Colonic mucosa (tissue), 4 donors: ENCODE results near the gene PRSS12. TPM values are rescaled to one million over a fixed set of nuclear protein-coding genes. Genes with fewer than 3 reads are reported as not detected.

Experiments used
- DNase-seq: peaks from one replicate; pipeline ENCODE4 v3.0.0-alpha.2; 2020
- H3K27ac ChIP-seq: fragments of 200-600 bp; one replicate; pipeline ENCODE4 v1.8.0; 2021
- H3K27me3 ChIP-seq: fragments of 200-600 bp; one replicate; pipeline ENCODE4 v1.8.0; 2021
- H3K36me3 ChIP-seq: fragments of 200-600 bp; one replicate; pipeline ENCODE4 v1.8.0; 2021
- H3K4me1 ChIP-seq: fragments of 200-600 bp; one replicate; pipeline ENCODE4 v1.8.0; 2021; ENCODE audit warnings: mild to moderate bottlenecking
- H3K4me3 ChIP-seq: fragments of 200-600 bp; one replicate; pipeline ENCODE4 v1.8.0; 2021
- H3K9ac ChIP-seq, 2 donors: one replicate each; pipeline ENCODE4 v1.7.0; 2013; ENCODE audit warnings: control low read depth in 2 of 2, low read depth in 2 of 2, low read length in 2 of 2
- H3K9me3 ChIP-seq: fragments of 200-600 bp; one replicate; pipeline ENCODE4 v1.8.0; 2021
- intact Hi-C: fragments of 100-400 bp; cut with DNase I; formaldehyde crosslinking; loops from one replicate; pipeline ENCODE4 v1.14.1; 2022
- total RNA-seq, 2 donors: library from RNA; stranded (reverse); fragmentation: NEBNext Ultra II Directional in 1 of 2; extraction: Animal tissue kit (Norgen Biotek cat#: 25700) in 1 of 2; gene quantifications; one replicate each; pipeline ENCODE4 v1.2.1, GENCODE V29; 2021
- TF ChIP-seq, protein P1 (sequence below): fragments of 200-600 bp; IDR thresholded peaks from one replicate; pipeline ENCODE4 v1.8.0; 2022; ENCODE audit warnings: antibody characterized with exemption, mild to moderate bottlenecking
- donor health status: healthy.
- donor health status: DM: no; HTN: no; CAD: no.
- donor health status: DM: no; HTN: no; CAD: no.

The PRSS12 gene
- total RNA-seq, 2 donors from 2014 or later = 20.1 to 22.4 TPM

GRCh38 chr4:118335324-118335723 lies 17.5 kb downstream of the PRSS12 start:
- H3K4me3 ChIP-seq = no peak overlapping the region

GRCh38 chr4:118331352-118331751 lies 21.5 kb downstream of the PRSS12 start:
- intact Hi-C loops = no loop called here
- DNase-seq = no peak
- H3K9ac ChIP-seq = no peak overlapping the region
- no peaks in the 10 kb centered on the region for H3K27me3 ChIP-seq
- H3K4me3 ChIP-seq = no peak overlapping the region
- TF ChIP-seq, protein P1, sequence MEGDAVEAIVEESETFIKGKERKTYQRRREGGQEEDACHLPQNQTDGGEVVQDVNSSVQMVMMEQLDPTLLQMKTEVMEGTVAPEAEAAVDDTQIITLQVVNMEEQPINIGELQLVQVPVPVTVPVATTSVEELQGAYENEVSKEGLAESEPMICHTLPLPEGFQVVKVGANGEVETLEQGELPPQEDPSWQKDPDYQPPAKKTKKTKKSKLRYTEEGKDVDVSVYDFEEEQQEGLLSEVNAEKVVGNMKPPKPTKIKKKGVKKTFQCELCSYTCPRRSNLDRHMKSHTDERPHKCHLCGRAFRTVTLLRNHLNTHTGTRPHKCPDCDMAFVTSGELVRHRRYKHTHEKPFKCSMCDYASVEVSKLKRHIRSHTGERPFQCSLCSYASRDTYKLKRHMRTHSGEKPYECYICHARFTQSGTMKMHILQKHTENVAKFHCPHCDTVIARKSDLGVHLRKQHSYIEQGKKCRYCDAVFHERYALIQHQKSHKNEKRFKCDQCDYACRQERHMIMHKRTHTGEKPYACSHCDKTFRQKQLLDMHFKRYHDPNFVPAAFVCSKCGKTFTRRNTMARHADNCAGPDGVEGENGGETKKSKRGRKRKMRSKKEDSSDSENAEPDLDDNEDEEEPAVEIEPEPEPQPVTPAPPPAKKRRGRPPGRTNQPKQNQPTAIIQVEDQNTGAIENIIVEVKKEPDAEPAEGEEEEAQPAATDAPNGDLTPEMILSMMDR = no peak
- no peaks in the 10 kb centered on the region for H3K4me1 ChIP-seq
- H3K9me3 ChIP-seq = no peaks in the 10 kb centered on the region
- H3K27ac ChIP-seq = no peak overlapping the region
- H3K36me3 ChIP-seq = no peaks in the 10 kb centered on the region

More at GRCh38 chr4:118335324-118335723, 17.5 kb downstream of the PRSS12 start:
- intact Hi-C loops = no loop called here
- Histone ChIP-seq H3K36me3 (no peaks in the 10 kb centered on the region), H3K4me1 (no peaks in the 10 kb centered on the region), H3K27me3 (no peaks in the 10 kb centered on the region), H3K9me3 (no peaks in the 10 kb centered on the region), H3K9ac (no peak overlapping the region), H3K27ac (no peak overlapping the region)
- TF ChIP-seq, protein P1 = no peak
- DNase-seq = no peak

GRCh38 chr4:118329849-118330248 lies 23.0 kb downstream of the PRSS12 start:
- H3K4me1 ChIP-seq = no peaks in the 10 kb centered on the region
- H3K36me3 ChIP-seq = no peaks in the 10 kb centered on the region
- H3K4me3 ChIP-seq = no peak overlapping the region
- no peak overlapping the region for H3K9ac ChIP-seq
- intact Hi-C loops = no loop called here
- TF ChIP-seq, protein P1 = no peak
- H3K9me3 ChIP-seq = no peaks in the 10 kb centered on the region
- no peak overlapping the region for H3K27ac ChIP-seq
- no peak for DNase-seq
- no peaks in the 10 kb centered on the region for H3K27me3 ChIP-seq

DNA sequence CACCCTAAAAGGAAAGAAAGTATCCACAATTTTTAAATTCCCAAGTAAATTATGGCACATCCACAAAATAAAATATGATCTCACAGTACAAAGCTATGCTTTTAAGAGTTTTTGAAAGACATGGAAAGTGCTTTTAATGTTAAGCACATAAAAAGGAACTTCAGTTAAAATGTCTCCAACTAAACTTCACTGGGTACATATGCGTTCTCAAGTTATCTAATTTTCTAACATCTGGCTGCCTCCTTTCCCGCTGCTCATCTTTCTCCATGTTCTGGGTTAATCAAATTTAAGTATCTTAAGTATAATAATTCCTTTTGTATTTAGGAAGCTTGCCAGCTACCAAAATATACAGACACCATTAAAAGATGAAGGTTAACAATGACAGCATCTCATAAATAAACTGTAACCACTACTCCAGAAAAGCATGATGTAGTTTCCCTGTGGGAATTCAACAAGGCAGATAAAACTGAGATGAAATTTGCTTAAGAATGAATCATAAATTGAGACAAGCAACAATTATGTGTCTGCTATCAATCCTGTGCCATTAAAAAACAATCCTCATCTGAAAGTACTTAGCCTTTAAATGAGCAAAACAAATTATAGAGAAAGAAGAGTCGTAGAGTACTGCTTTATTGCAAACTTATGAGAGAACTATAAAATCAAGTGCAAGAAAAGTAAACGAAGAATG lies 25.1 kb downstream of the PRSS12 start:
- Histone ChIP-seq H3K27me3 (no peaks in the 10 kb centered on the region), H3K36me3 (no peaks in the 10 kb centered on the region), H3K9ac (no peak overlapping the region), H3K4me1 (no peaks in the 10 kb centered on the region), H3K27ac (no peak overlapping the region), H3K9me3 (no peaks in the 10 kb centered on the region), H3K4me3 (no peak overlapping the region)
- intact Hi-C loops = no loop called here
- no peak for DNase-seq
- TF ChIP-seq, protein P1 = no peak

DNA sequence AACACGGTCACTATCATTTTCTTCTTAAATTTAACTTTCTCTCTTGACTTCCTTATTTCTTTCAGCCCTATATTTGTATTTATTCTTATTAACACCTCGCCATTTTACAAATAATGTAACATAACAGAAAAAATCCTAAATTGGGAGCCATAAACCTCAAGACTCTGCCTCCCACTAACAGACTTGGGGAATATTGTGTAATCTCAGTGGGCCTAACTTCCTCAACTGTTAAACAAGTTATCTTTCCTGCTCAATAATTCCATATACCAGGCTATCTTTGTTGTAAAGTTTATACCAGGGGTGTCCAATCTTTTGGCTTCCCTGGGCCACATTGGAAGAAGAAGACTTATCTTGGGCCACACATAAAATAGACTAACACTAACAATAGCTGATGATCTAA lies 26.2 kb downstream of the PRSS12 start:
- intact Hi-C loops = no loop called here
- Histone ChIP-seq H3K9me3 (no peaks in the 10 kb centered on the region), H3K27me3 (no peaks in the 10 kb centered on the region), H3K9ac (no peak overlapping the region), H3K27ac (no peak overlapping the region), H3K4me1 (no peaks in the 10 kb centered on the region), H3K4me3 (no peak overlapping the region), H3K36me3 (no peaks in the 10 kb centered on the region)
- no peak for DNase-seq
- TF ChIP-seq, protein P1 = no peak
